HG03457 (cell line): ENCODE data around the gene AP1AR.
A peak's percentile ranks its signal among the peaks of the same experiment; 100 is the strongest.
"Not testable (repeated sequence)": the region's sequence is repeated elsewhere in the genome, so short reads cannot be mapped to it uniquely, and the experiment has no call there.

Experiments
- ATAC-seq: cut with Tn5 transposase; IDR thresholded peaks from one replicate; pipeline ENCODE4 v1.9.1; 2021; ENCODE audit warnings: moderate number of reproducible peaks; ENCODE audit not compliant: unreplicated experiment

AP1AR gene

GRCh38 chr4:112231779-112232713 lies at the start of gene AP1AR:
Gene AP1AR (plus strand): TSS chr4:112231787. CDS start chr4:112232092, 305 bp downstream.
- peak; percentile 48 for ATAC-seq

- no peak for ATAC-seq
Measured at GRCh38 chr4:112182604-112183003, 49.0 kb upstream of the AP1AR start.

- ATAC-seq: no peak
Measured at GRCh38 chr4:112183252-112183651, 48.3 kb upstream of the AP1AR start.

- no peak for ATAC-seq
Measured at GRCh38 chr4:112184438-112184837, 47.1 kb upstream of the AP1AR start.

- no peak for ATAC-seq
Measured at GRCh38 chr4:112185334-112185733, 46.3 kb upstream of the AP1AR start.

GRCh38 chr4:112185740-112186670 lies 45.6 kb upstream of the AP1AR start:
- no peak for ATAC-seq

GRCh38 chr4:112189754-112190153 lies 41.8 kb upstream of the AP1AR start:
- ATAC-seq: no peak

GRCh38 chr4:112190684-112191083 lies 40.9 kb upstream of the AP1AR start:
- ATAC-seq: no peak

GRCh38 chr4:112196461-112196860 lies 35.1 kb upstream of the AP1AR start:
- no peak for ATAC-seq

GRCh38 chr4:112199041-112199440 lies 32.5 kb upstream of the AP1AR start:
- ATAC-seq: no peak

GRCh38 chr4:112201915-112202505 lies 29.6 kb upstream of the AP1AR start:
- ATAC-seq: no peak

- ATAC-seq: no peak
Measured at GRCh38 chr4:112203593-112203992, 28.0 kb upstream of the AP1AR start.

- no peak for ATAC-seq
Measured at GRCh38 chr4:112206431-112206830, 25.2 kb upstream of the AP1AR start.

- not testable (repeated sequence) for ATAC-seq
Measured at GRCh38 chr4:112208137-112209095, 23.2 kb upstream of the AP1AR start.

GRCh38 chr4:112210777-112211176 lies 20.8 kb upstream of the AP1AR start:
- no peak for ATAC-seq

- ATAC-seq: no peak
Measured at GRCh38 chr4:112213091-112213490, 18.5 kb upstream of the AP1AR start.

- ATAC-seq: no peak
Measured at GRCh38 chr4:112213856-112214255, 17.7 kb upstream of the AP1AR start.

GRCh38 chr4:112214390-112215264 lies 17.0 kb upstream of the AP1AR start:
- no peak for ATAC-seq

GRCh38 chr4:112219826-112220366 lies 11.7 kb upstream of the AP1AR start:
- ATAC-seq: no peak
